GM12878 (cell line): ENCODE results near the gene DAD1.

Source experiments
- CHD4 ChIP-seq: fragments of 200-600 bp; sonication (generic); IDR thresholded peaks from 2 replicates; pipeline ENCODE4 v1.6.1; 2016; ENCODE audit warnings: mild to moderate bottlenecking
- CTCF ChIP-seq, 3 experiments: IDR thresholded peaks in 2 of 3; conservative IDR thresholded peaks in 1 of 3; 2 replicates each; pipeline ENCODE4 v1.5.1; 2011; ENCODE audit warnings: low read depth in 3 of 3, low read length in 3 of 3, mild to moderate bottlenecking in 3 of 3, control low read depth in 2 of 3, moderate library complexity in 2 of 3, inconsistent platforms in 1 of 3, mixed read lengths in 1 of 3; ENCODE audit not compliant: control insufficient read depth in 2 of 3, insufficient read depth in 1 of 3; ENCODE audit errors: extremely low read depth in 1 of 3
- EGR1 ChIP-seq, 2 experiments: IDR thresholded peaks; 1 replicate in 1 of 2; 2 replicates in 1 of 2; pipeline ENCODE4 v1.6.1; 2011 to 2012; ENCODE audit warnings: low read depth in 2 of 2, low read length in 2 of 2, borderline replicate concordance in 1 of 2, mild to moderate bottlenecking in 1 of 2, moderate library complexity in 1 of 2
- HDAC6 ChIP-seq: fragments of 200-600 bp; sonication (generic); IDR thresholded peaks from one replicate; pipeline ENCODE4 v1.8.0; 2017; ENCODE audit warnings: antibody characterized with exemption; ENCODE audit not compliant: unreplicated experiment
- KDM1A ChIP-seq: fragments of 200-600 bp; sonication (generic); IDR thresholded peaks from 2 replicates; pipeline ENCODE4 v1.6.1; 2016; ENCODE audit warnings: borderline replicate concordance
- POLR2A ChIP-seq: IDR thresholded peaks from 2 replicates; pipeline ENCODE4 v1.6.1; 2011; ENCODE audit warnings: low read depth, mild to moderate bottlenecking, low read length
- SIX5 ChIP-seq: IDR thresholded peaks from 2 replicates; pipeline ENCODE4 v1.6.1; 2011; ENCODE audit warnings: mild to moderate bottlenecking, low read depth, low read length, moderate library complexity; ENCODE audit not compliant: severe bottlenecking
- SP1 ChIP-seq: IDR thresholded peaks from one replicate; pipeline ENCODE4 v1.6.1; 2011; ENCODE audit warnings: low read depth, low read length
- SRF ChIP-seq, 2 experiments: IDR thresholded peaks; 2 replicates each; pipeline ENCODE4 v1.6.1; 2011; ENCODE audit warnings: low read depth in 2 of 2, low read length in 2 of 2, mild to moderate bottlenecking in 1 of 2, moderate library complexity in 1 of 2
- ZNF217 ChIP-seq: fragments of 450-650 bp; IDR thresholded peaks from 2 replicates; pipeline ENCODE4 v1.6.1; 2017; ENCODE audit warnings: antibody characterized with exemption, mild to moderate bottlenecking
- TF ChIP-seq, protein P1 (sequence below): fragments of 450-650 bp; IDR thresholded peaks from 2 replicates; pipeline ENCODE4 v1.6.1; 2018; ENCODE audit warnings: borderline replicate concordance, mild to moderate bottlenecking; ENCODE audit not compliant: partially characterized antibody

DNA sequence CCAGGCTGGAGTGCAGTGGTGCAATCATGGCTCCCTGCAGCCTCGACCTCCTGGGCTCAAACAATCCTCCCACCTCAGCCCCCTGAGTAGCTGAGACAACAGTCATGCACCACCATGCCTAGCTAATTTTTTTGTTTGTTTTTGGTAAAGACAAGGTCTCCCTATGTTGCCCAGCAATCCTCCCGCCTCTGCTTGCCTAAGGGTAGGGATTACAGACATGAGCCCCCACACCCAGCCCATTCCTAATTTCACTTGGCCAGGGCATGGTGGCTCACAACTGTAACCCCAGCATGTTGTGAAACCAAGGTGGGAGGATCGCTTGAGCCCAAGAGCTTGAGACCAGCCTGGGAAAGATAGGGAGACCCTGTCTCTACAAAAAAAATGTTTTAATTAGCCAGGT is 9.1 kb downstream of the DAD1 start:
- TF ChIP-seq SRF (IDR thresholded peaks at IDR 0.05; ENCODE audit: low read depth in 2 of 2, low read length in 2 of 2) (no peak), CHD4 (no peak), KDM1A (no peak), EGR1 (IDR thresholded peaks at IDR 0.05; ENCODE audit: borderline replicate concordance in 1 of 2, low read depth in 2 of 2, low read length in 2 of 2) (no peak), SP1 (no peak), ZNF217 (no peak), HDAC6 (no peak), SIX5 (no peak), POLR2A (no peak), CTCF (IDR thresholded peaks at IDR 0.05 in 2 of 3, conservative IDR thresholded peaks at IDR 0.05 in 1 of 3; ENCODE audit: control insufficient read depth in 2 of 3, extremely low read depth in 1 of 3, insufficient read depth in 1 of 3, low read depth in 3 of 3, low read length in 3 of 3) (no peak)
- TF ChIP-seq, protein P1, sequence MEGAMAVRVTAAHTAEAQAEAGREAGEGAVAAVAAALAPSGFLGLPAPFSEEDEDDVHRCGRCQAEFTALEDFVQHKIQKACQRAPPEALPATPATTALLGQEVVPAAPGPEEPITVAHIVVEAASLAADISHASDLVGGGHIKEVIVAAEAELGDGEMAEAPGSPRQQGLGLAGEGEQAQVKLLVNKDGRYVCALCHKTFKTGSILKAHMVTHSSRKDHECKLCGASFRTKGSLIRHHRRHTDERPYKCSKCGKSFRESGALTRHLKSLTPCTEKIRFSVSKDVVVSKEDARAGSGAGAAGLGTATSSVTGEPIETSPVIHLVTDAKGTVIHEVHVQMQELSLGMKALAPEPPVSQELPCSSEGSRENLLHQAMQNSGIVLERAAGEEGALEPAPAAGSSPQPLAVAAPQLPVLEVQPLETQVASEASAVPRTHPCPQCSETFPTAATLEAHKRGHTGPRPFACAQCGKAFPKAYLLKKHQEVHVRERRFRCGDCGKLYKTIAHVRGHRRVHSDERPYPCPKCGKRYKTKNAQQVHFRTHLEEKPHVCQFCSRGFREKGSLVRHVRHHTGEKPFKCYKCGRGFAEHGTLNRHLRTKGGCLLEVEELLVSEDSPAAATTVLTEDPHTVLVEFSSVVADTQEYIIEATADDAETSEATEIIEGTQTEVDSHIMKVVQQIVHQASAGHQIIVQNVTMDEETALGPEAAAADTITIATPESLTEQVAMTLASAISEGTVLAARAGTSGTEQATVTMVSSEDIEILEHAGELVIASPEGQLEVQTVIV = no peak
